Epithelial cell of proximal tubule (primary cell): ENCODE data around the gene DOCK6. TPM values are rescaled to one million over a fixed set of nuclear protein-coding genes. Genes with fewer than 3 reads are reported as not detected.

Source experiments
- DNase-seq: peaks from one replicate; pipeline ENCODE4 v3.0.0-alpha.2; 2011; ENCODE audit warnings: low read depth
- H3K4me3 ChIP-seq: 2 replicates; pipeline ENCODE4 v1.5.1; 2011; ENCODE audit warnings: low read depth, mild to moderate bottlenecking, low read length
- total RNA-seq: library from RNA; depleted of rRNA; stranded (reverse); fragments of >200 nt; gene quantifications from 2 replicates; pipeline ENCODE4 v1.2.3, GENCODE V29; 2015
- TF ChIP-seq, protein P1 (sequence below): conservative IDR thresholded peaks from 2 replicates; pipeline ENCODE4 v1.5.1; 2012; ENCODE audit warnings: low read depth, mild to moderate bottlenecking, low read length

DOCK6 gene
- total RNA-seq, 1 donor from 2014 or later, result 17.2 TPM

- H3K4me3 ChIP-seq, result no peak overlapping the region
- TF ChIP-seq, protein P1, sequence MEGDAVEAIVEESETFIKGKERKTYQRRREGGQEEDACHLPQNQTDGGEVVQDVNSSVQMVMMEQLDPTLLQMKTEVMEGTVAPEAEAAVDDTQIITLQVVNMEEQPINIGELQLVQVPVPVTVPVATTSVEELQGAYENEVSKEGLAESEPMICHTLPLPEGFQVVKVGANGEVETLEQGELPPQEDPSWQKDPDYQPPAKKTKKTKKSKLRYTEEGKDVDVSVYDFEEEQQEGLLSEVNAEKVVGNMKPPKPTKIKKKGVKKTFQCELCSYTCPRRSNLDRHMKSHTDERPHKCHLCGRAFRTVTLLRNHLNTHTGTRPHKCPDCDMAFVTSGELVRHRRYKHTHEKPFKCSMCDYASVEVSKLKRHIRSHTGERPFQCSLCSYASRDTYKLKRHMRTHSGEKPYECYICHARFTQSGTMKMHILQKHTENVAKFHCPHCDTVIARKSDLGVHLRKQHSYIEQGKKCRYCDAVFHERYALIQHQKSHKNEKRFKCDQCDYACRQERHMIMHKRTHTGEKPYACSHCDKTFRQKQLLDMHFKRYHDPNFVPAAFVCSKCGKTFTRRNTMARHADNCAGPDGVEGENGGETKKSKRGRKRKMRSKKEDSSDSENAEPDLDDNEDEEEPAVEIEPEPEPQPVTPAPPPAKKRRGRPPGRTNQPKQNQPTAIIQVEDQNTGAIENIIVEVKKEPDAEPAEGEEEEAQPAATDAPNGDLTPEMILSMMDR, result peak; percentile 37
- no peak for DNase-seq
Measured at GRCh38 chr19:11227195-11227886, 35.0 kb downstream of the DOCK6 start.

DNA sequence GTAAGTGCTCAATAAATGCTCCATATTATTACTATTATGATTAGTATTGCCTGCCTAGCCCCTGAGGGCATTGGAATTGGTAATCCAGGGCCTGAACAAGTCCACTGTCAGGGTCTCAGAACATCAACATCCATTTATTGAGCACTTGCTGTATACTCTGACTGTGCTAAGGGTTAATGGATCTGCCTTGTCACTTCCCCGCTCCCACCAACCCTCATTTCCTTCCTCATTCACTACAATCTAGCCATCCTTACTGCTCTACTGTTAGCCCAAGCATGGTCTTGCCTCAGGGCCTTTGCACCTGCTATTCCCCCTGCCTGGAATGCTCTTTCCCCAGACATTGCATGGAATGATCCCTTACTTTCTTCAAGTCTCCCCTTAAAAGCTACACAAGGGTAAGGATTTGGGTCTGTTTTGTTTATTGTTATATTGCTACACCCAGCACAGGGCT lies 35.6 kb downstream of the DOCK6 start:
- TF ChIP-seq, protein P1, result no peak

DNA sequence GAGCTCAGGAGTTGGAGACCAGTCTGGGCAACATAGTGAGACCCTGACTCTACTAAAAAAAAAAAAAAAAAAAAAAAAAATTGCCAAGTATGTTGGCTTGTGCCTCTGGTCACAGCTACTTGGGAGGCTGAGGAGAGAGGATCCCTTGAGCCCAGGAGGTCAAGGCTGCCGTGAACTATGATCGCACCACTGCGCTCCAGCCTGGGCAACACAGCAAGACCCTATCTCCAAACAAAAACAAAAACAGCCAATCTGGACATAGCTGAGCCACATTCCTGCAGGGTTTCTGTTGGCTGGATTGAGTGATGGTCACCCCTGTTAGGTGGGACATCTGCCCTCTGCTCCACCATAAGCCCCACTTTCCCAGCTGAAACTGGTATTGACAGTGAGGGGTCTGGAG lies 36.5 kb downstream of the DOCK6 start:
- DNase-seq, result no peak
- TF ChIP-seq, protein P1, result no peak
- no peak overlapping the region for H3K4me3 ChIP-seq

More for the DNA sequence above, 35.6 kb downstream of the DOCK6 start:
- no peak overlapping the region for H3K4me3 ChIP-seq
- DNase-seq, result no peak

GRCh38 chr19:11225172-11225571 lies 37.2 kb downstream of the DOCK6 start:
- TF ChIP-seq, protein P1, result no peak
- H3K4me3 ChIP-seq, result no peak overlapping the region
- DNase-seq, result no peak

DNA sequence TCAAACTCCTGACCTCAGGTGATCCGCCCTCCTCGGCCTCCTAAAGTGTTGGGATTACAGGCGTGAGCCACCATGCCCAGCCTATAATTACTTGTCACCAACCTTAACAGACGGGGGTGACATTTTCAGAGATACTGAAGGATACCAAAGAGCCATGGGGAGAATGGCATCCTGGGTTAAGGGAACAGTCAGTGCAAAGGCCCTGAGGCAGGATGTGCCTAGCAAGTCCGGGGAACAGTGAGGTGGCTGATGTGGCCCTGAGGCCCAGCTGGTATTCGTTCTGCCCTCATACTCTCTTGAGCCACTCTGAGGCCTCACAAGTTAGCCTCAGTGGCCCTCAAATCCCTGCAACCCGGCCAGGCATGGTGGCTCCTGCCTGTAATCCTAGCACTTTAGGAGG lies 37.9 kb downstream of the DOCK6 start:
- no peak for DNase-seq
- TF ChIP-seq, protein P1, result no peak
- no peak overlapping the region for H3K4me3 ChIP-seq

DNA sequence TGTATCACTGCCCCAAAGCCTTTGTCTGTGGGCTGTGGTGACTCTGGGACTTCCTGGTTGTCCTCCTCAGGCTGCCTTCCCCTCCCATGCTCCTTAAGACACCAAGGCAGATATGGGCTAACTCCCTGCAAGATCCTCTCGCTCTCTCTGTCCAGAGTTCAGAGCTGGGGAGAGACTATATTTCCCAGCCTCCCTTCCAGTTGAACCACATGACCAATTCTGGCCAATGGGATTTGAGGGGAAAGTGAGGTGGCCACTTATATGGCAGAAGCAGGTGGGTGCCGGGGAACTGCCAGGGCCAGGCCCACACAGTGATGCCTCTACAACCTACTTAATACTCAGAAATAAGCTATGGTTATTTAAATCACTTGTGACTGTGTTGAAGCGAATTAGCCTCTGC lies 39.1 kb downstream of the DOCK6 start:
- TF ChIP-seq, protein P1, result no peak
- no peak overlapping the region for H3K4me3 ChIP-seq
- no peak for DNase-seq

DNA sequence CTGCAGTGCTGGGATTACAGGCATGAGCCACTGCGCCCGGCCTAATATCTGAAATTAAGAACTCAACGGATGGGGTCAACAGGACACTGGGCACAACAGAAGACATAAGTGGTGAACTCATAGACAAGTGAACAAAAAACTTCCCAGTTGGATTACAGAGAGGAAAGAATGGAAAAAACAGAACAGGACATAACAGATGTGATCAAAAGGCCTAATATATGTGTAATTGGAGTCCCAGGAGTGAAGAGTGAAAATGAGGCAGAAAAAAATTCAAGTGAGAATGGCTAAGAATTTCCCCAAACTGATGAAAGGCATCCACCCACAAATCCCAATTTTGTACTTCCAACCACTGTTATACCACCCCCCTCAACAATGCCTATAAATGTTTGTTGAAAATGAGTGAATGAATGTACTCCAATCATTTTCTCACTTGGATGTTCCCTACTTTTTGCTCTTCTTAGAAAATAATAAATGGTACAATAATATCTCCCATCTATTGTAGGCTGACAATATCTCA lies 41.2 kb downstream of the DOCK6 start:
- no peak for DNase-seq
- TF ChIP-seq, protein P1, result no peak
- no peak overlapping the region for H3K4me3 ChIP-seq
